Fibroblast of the aortic adventitia (primary cell): ENCODE results near the gene CCT3. TPM values are rescaled to one million over a fixed set of nuclear protein-coding genes. Genes with fewer than 3 reads are reported as not detected.

Source experiments
- DNase-seq: peaks from one replicate; pipeline ENCODE4 v3.0.0-alpha.2; 2010; ENCODE audit warnings: low read depth
- H3K4me3 ChIP-seq: 2 replicates; pipeline ENCODE4 v1.5.1; 2011; ENCODE audit warnings: low read depth, mild to moderate bottlenecking, control low read depth, low read length, moderate library complexity
- CTCF ChIP-seq: IDR thresholded peaks from 2 replicates; pipeline ENCODE4 v1.5.1; 2011; ENCODE audit warnings: mild to moderate bottlenecking, low read length, control low read depth, inconsistent platforms; ENCODE audit not compliant: insufficient read depth
- total RNA-seq: library from RNA; depleted of rRNA; stranded (reverse); fragments of >200 nt; gene quantifications from 2 replicates; pipeline ENCODE4 v1.2.3, GENCODE V29; 2012; ENCODE audit warnings: low replicate concordance

Gene CCT3
- 96.6 and 284 TPM in 2 replicates for total RNA-seq

GRCh38 chr1:156338180-156338976 lies at the start of gene CCT3, which contains the start of gene TSACC:
CCT3 (minus strand) TSS chr1:156338292; CDS start chr1:156338184, 108 bp downstream.
TSACC (plus strand) TSS chr1:156338526; CDS start chr1:156339758, 1,232 bp downstream.
- peak; percentile 100 for DNase-seq
- no peak for TF ChIP-seq CTCF
- H3K4me3 ChIP-seq = peak within 1 kb of the TSS; percentile 97

- DNase-seq = no peak
- no peak for TF ChIP-seq CTCF
- no peak overlapping the region for H3K4me3 ChIP-seq
These were observed 49.7 kb upstream of the CCT3 start for GRCh38 chr1:156387870-156388173.

GRCh38 chr1:156386949-156387869 lies 49.1 kb upstream of the CCT3 start:
- H3K4me3 ChIP-seq = no peak overlapping the region
- TF ChIP-seq CTCF = no peak
- DNase-seq = no peak

- no peak for TF ChIP-seq CTCF
These were observed 48.2 kb upstream of the CCT3 start for GRCh38 chr1:156386134-156386901.

GRCh38 chr1:156385534-156386031 lies 47.5 kb upstream of the CCT3 start:
- DNase-seq = peak; percentile 69
- no peak overlapping the region for H3K4me3 ChIP-seq
- peak; percentile 85 for TF ChIP-seq CTCF

More at GRCh38 chr1:156386134-156386901, 48.2 kb upstream of the CCT3 start:
- DNase-seq = no peak
- H3K4me3 ChIP-seq = no peak overlapping the region

GRCh38 chr1:156384658-156385057 lies 46.6 kb upstream of the CCT3 start:
- no peak for DNase-seq
- TF ChIP-seq CTCF = no peak
- no peak overlapping the region for H3K4me3 ChIP-seq
